Activated CD8-positive, alpha-beta memory T cell treated with anti-CD3 and anti-CD28 coated beads for 1 hour (primary cell): ENCODE results near the gene RANBP9.
A peak's percentile ranks its signal among the peaks of the same experiment; 100 is the strongest.

Experiments used
- DNase-seq, 2 donors: peaks; one replicate each; pipeline ENCODE4 v3.0.0-alpha.2; 2020; ENCODE audit warnings: low read depth in 1 of 2; ENCODE audit errors: extremely low read depth in 1 of 2

Gene RANBP9

DNA sequence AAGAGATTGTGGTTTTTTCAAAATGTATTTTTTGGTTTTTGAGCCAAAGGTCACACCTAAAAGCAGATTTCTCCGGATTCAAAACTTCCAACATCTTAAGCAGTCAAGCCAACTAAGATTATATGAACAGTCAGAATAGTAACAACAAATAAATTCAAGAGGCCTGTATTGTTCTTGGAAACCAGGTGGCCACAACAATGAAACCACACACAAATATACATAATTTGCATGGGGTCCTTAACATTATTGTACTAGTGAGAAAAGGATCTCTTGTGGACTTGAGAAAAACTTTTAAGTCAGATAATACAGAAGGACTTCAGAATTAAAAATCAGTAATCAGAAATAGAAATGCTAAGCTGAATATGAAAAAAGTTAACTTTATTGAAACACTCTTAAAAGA is 55.9 kb downstream of the RANBP9 start:
- DNase-seq = no peak

DNA sequence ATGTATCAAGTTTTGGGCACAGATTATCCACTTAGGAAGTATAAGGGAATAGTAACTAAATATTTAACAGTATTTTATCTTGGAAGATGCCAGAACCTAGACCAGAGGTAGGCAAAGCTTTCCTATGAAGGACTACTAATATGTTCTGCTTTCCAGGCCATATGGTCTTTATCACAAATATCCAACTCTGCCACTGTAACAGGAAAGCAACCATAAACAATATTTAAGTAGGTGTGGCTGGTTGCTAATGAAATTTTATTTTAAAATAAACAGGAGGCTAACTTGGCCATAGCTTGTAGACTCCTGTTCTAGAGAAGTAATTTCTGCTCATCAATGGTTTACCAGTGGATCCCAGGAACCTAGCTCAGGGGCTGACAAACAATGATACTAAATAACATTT is 57.1 kb downstream of the RANBP9 start:
- no peak for DNase-seq

DNA sequence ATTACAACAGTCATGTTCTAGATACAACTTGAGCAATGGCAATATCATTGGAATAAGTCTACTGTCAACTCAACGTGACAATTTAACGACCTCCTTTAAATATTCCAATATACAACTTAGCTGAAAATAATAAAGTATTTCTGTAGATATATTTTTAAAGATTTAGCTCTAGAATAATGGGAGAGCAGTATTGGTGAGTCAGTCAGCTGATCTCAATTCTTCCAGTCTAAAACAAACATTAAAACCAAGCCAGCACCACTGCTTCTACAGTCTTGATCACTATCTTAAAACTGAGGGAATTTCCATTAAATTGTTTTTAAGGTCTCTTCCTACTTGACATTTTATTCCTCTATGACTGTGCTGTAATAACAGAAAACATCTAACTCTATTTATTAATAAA is 58.3 kb downstream of the RANBP9 start:
- DNase-seq = no peak

DNA sequence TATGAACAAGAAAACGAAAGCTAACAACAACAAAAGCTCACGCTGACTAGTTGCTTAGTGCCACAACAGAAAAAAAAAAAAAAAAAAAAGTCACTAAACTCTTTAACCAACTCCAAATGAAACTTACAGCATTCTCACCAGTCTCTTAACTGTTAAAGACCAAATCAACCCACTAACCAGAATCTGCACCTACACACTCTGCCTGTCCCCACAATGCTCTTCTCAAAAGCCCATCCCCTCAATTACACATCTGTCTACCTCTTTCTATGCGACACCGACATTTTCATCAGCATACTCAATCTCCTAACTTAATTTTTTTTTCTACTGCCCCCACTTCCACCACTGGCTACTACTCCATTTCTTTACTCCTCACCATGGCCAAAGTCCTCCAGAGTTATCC is 62.2 kb downstream of the RANBP9 start:
- DNase-seq = no peak

DNA sequence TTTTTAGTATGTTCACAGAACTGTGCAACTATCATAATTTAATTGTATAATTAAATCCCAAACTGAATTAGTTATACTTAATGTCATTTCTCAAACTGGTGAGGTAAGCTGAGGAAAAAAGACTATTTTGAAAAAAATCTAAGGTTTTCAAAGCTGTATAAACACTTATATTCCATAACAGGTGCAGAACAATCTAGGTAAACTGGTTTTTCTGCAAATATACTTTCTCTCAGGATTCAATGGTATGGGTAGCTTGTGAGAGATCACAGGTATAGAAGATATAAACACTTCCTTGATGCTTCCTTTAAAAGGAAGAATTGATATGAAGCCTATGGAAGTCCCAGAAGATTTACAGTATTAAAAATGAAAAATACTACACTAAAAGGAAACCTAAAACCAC is 62.8 kb downstream of the RANBP9 start:
- DNase-seq = no peak

DNA sequence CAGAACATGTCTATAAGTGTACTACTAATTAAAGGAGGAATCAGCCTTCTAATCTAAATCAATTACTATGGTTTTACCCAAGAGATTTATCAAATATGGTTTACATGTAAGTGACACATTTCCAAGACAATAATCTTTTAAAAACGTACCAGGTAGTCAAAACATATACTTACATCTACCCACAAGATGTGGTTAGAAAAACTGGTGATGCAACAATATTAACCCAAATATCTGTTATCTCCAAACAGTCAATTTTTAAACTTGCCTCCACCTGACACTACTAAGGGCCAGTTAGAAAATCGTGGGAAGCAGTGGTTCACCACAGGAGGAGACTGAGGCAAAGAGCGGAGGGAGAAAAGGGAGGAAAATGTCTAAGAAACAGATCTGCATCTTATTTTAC is 68.5 kb downstream of the RANBP9 start:
- DNase-seq = no peak

DNA sequence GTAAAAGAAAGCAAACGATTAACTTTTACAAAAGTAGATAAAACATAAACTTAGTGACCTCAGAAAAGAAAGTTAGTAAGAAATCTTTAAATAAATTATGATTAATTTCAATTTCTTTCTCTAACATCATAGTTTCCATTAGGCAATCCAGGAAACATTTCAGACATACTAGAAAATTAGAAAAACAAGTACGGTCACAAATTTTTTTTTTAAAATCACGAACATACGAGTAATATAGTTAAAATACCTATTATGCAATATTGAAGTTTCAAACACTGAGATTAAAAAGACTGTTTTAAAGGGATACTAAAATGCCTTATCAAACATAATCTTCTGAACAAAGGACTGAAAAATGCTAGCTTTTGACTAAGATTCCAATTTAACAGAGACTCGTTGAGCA is 70.3 kb downstream of the RANBP9 start:
- DNase-seq = no peak

DNA sequence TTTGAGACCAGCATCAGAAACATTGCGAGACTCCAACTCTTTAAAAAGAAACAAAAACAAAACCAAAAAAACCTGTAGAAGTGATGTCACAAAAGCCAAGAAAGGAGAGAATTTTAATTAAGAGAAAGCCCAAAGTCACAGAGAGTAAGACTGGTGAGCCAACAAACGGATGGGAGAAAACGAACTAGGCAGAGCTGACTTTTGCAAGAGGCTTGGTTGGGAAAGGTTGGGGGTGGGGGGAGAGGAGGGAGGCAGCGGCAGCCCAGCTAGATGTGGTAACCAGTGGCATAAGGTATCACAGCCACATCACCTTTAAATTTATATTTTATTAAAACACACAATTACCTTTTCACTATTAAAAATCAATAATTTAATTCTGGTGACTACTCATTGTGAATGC is 73.0 kb downstream of the RANBP9 start:
- DNase-seq = no peak

DNA sequence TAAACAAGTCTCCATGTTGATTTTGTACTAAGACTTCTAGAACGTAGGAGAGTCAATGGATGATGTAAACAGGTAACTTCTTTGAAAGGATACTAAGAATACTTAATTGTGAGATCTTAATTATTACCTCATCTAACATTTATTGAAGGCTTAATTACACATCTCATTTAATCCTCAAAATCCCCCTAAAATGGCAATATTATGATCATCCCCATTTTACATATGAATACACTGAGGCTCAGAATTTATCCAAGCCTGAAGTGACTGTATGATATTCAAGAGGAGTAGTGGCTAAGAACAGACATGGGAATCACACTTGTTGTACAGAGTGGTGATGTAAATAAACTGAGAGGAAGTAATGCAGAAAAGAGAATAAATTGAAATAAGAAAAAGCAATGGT is 73.6 kb downstream of the RANBP9 start:
- DNase-seq = no peak

DNA sequence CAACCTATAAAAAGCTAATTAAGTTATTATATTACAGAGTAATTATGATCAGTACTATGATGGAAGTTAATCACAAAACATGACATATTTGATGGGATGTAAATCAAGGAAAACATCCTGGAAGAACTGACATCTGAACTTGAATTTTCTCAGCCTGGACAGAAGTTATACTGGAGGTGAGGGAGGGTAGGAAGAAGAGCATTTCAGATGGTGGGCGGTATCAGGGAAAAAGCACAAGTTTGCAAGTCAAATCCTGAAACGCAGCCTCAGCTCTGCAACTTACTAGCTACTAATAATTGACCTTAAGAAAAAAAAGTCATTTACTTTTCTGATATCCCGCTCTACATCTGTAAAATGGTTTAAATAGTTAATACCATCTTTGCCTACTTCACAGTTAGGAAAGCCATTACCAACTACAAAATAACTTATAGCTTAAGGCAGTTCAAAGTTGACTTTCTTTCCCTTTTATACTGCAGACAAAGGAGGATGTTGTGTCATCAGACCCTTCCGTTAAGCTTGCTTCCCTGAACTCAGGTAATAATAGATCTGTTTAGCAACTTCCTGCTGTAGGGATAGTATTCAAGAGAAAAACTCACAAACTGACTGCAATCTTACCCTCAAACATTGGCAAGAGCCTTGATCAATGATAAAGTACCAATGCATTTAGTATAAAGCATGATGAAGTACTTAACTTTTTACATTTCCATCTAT is 75.5 kb downstream of the RANBP9 start:
- no peak for DNase-seq

DNA sequence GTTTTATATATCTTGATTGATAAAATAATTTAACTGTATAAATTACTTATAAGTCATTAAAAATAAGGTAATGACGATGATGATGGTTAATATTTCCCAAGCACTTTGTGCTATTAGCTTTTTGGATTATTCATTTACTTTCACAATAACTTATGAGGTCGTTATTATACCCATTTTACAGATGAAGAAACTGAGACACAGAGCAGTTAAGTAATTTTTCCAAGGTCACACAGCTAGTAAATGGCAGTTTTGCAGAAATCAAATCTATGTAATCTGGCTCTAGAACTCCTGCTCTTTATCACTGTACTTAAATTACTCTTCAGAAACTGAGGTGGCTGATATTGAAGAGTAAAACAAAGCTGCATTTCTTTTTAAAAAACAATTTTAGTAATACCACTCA is 78.3 kb downstream of the RANBP9 start:
- no peak for DNase-seq

DNA sequence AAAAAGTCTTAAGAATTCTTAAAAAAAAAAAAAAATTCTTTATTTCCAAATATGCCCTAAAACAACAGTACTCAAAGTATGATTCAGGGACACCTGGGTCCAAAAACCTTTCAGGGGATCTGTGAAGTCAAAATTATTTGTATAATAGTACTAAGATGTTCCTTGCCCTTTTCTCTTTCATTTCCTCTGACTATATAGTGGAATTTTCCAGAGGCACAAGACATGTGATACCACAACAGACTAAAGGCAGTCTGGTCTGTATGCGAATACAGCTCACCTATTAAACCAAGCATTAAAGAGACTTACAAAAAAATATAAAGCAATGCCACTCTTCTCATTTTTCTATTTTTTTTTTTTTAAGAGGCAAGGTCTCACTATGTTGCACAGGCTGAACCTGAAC is 81.1 kb downstream of the RANBP9 start:
- DNase-seq = no peak

DNA sequence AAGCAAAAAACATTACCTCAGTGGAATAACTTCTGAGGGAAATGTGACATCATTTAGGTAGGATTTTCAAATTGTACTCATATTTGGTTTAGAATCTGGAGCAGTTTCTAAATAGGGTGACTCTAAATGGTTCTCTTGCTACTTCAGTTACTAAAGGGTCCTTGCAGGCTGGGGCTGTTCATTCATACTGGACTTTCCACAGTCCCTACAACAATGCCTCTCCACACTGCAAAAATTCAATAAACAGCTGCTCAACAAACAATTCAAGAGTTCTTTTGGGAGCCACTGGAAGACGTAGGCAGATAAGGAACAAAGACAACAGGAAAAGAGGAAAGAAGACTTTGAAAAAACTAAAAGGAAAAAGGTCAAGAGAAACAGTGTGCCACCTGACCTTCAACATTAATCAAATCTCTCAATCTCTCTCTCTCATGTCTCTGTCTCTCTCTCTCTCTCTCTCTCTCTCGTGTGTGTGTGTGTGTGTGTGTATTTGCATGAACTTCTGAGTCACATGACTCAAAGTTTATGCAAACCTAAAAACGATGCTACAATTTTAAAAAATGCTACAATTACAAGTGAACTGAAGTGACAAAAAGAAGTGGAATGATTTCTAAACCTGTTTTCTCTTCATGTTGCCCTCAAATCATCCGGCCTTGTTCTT is 82.0 kb downstream of the RANBP9 start:
- no peak for DNase-seq

DNA sequence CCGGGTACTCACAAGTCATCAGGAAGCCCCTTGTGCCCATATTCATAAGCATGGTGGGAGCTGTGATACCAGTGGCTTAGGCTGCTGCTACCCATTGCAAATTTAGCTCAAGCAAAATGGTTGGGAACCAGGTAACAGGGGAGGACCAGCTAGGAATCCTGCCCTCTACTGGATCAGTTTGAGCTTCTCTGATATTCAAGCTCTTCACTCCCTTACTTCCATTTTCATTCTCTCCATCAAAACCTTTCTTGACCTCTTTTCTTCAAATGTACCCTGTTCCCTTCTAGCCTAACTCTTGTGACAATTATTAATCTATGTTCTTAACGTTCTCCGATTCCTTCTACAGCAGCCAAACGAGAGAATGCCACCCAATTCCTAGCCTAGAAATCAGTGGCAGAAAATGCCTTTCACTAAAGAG is 86.8 kb downstream of the RANBP9 start:
- no peak for DNase-seq

DNA sequence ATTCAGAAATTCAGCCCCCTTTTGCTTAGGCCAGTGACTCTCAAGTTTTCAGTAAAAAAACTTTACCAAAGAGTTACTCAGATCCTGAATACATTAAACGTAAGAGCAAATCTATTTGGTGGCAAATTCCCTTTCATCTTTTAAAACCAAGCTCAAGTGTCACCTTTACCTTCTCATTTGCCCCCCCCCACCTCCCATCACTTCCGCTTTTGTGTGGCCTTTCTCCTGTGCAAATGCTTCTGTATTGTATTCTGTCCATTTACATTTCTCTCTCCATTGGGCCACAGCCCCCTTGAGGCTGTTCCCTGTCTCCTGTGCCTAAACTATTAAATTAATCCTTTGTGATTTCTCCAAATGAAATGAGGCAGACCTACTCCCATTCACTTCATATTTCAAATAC is 94.6 kb downstream of the RANBP9 start:
- DNase-seq = no peak

DNA sequence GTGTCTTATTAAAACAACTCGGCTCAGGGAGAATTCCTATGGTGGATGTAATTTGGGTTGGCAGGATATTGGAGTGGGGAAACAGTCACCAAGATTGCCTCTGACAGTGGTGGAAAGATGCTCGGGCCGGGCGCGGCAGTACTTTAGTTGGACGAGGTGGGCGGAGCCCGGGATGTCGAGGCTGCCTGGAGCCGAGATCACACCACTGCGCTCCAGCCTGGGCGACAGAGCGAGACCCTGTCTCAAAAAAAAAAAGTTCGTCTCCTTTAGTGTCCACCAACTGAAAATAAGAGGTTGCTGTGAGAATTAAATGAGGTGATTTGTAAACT is 95.9 kb downstream of the RANBP9 start:
- DNase-seq = peak in 1 of 2 donors; percentile 20

DNA sequence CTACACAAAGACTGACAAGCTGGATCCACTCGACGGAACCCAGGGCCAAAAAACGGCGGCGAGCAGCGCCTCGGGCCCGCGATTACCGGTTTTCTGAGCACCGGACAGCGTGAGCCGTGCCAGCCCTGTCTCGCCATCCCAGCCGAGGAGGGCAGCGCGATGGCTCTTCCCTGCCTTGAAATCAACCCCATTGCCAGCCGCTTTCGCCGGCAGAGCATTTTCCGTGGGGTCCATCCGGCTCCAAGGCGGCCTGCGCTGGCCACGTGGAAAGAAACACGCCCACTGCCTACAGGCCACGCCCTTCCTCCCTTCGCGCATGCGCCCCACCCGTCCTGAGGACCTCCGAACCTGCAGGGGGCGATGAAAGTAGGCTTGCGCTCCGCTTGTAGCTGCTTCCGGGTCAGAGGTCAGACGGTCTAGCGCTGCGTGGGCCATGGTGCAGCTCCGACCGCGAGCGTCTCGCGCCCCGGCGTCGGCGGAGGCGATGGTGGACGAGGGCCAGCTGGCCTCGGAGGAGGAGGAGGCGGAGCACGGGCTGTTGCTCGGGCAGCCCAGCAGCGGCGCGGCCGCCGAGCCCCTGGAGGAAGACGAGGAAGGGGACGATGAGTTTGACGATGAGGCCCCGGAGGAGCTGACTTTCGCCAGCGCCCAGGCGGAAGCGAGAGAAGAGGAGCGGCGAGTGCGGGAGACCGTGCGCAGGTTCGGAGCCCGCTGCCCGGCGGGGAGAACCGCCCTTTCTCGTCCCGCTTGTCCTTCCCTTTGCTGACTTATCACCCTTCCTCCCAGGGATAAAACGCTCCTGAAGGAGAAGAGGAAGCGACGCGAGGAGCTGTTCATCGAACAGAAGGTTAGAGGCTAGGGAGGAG is 96.5 kb downstream of the RANBP9 start, which contains the start of gene NOL7:
NOL7 (plus strand) TSS at position 410 of the 866 bp plus-strand sequence; CDS start at position 434, 24 bp downstream.
- DNase-seq = peak; percentile 97 to 98

DNA sequence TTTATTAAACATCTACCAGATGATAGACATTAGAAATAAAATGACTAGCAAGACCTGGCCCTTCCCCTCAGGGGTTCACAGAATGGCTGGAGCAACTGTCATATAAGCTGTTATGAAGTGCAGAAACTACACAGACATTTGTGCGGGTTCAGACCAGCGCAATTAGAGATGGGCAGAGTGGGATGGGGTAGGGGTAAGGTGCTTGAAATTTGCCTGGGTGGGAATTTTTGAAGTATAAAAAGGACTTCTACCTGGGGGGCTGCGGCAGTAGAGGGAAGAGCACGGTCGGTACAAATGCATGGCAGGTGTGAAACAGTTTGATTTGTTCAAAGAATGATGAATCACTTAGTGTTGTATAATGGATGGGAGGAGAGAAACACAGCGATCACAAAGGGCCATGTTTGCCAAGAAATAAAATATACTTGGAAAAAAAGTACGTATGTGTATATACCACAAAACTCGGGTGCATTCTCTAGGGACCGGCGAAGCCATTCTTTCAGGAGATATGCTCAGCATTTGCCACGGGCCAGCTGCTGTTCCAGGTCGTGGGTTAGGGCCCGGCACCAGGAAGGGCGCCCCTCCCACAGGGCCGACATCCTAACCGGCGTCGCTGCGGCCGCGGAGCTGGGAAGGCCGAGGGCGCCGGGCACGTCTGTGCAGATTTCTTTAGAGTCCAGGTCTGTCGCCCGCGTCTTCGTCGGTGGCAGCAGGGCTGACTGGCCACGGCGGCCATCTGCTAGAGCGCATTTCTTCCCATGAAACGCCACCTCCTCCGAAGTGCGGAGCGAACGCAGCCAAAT is 97.3 kb downstream of the RANBP9 start:
- DNase-seq = peak in 1 of 2 donors; percentile 12

DNA sequence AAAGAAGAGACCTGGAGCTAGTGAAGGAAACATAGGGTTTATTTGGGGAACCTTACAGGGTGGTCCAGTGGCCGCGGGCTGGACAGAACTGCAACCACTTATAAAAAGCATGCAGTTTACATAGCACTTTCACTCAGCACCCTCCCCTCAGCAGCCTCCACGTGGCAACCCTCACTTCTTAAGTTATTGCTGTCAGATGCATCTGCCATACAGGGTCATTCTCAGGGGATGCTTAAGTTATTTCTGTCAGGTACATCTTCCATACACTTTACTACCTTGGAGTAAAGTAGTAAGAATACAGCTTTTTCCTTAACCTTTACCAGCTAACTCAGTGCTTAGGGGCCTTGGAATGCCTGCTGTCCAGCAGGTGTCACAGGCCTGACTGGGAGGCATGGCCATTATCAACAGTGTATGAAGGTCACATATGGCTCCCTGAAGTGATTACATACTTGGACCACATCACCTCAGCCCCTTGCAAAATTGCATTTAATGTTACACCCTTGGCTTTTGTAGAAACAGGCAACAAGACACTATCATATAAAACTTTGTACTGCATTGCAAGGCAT is 98.5 kb downstream of the RANBP9 start:
- DNase-seq = no peak

DNA sequence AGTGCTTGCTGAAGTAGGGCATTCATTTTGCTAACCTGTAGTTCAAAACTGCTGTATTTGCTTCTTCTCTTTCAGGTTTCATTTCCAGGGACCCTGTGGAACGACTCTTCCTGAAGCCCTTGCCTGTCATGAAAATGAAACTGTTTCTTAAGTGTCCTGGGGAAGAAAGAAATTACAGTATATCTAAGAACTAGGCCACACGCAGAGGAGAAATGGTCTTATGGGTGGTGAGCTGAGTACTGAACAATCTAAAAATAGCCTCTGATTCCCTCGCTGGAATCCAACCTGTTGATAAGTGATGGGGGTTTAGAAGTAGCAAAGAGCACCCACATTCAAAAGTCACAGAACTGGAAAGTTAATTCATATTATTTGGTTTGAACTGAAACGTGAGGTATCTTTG is 99.9 kb downstream of the RANBP9 start:
- no peak for DNase-seq

DNA sequence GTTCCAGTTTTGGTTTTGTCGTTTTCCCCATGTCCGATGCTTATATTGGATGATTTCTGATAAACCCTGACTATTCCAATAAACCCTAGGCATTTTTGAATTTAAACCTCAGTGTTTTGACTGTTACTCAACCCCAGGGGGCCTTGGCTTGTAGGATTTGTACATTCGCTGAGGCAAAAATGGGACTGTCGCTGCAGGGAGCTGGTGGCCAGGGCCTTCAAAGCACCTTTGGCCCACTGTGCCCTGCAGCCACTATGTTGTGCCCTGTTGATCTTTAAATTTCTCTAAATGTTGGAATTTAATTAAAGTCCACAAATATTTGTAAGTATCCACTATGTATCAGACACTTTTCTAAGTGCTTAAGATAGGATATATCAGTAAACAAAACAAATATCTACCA is 106.0 kb downstream of the RANBP9 start:
- DNase-seq = no peak
